NCI-H82 treated with DMSO at 0.1 percent for 48 hours (cell line): Measurements from ENCODE around the gene UGP2.
"Not testable (repeated sequence)": the region's sequence is repeated elsewhere in the genome, so short reads cannot be mapped to it uniquely, and the experiment has no call there.

Source experiments
- DNase-seq: peaks from one replicate; lab custom pipeline; 2025; ENCODE audit not compliant: unreplicated experiment; lab: John Stamatoyannopoulos, UW

Gene UGP2

DNA sequence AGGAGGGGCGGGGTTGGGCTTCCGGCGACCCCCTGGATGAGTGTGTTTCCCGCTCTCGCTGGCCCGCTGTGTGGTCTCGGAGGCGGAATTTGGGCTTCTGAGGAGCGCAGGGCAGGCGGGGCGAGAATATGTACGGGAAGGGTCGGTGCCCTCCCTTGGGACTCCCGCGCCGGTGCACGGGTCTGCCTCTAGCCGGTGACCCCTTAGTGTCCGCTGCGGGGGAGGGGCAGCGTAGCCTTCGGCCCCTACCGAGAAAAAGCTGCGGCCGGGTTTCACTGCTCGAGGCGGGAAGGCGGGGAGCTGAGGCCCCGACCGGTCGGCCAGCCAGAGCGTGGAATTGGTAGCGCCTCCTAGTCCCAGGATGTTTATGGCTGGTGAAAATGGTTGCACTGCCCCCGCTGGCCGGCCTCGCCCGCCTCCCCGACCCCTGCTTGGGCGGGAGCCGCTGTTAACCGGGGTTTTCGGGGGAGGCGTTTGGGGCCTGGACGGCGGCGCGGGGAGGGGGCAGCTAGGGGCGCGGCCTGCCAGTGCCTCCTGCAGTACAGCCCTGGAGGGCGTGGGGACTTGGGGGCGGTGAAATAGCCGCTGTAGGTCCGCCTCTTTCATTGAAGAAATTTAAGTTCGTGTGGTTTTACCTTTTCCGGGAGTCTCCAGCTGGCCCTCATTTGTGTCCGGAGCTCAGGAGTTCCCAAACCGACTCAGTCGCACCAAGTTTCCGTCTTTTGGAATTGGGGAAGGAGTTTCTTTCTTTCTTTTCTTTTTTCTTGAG, at the start of gene UGP2:
UGP2 (plus strand) TSS at position 643 of the 769 bp plus-strand sequence. CDS start 290 bp downstream, outside the sequence.
- peak; percentile 83 for DNase-seq

GRCh38 chr2:63792530-63792929, 49.2 kb upstream of the UGP2 start:
- DNase-seq = no peak

GRCh38 chr2:63796366-63796765, 45.3 kb upstream of the UGP2 start:
- DNase-seq = no peak

- DNase-seq = no peak
Observed at GRCh38 chr2:63796796-63797195, 44.9 kb upstream of the UGP2 start.

DNA sequence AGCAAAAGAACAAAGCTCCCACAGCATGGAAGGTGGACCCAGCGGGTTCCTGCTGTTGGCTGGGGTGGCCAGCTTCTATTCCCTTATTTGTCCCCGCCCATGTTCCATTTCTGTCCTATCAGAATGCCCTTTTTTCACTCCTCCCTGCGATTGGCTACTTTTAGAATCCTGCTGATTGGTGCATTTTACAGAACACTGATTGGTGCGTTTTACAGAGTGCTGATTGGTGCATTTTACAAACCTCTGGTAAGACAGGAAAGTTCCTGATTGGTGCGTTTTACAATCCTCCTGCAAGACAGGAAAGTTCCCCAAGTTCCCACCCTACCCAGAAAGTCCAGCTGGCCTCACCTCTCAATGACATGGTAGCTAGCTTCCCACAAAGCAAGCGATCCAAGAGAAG, 40.2 kb upstream of the UGP2 start:
- DNase-seq = no peak

GRCh38 chr2:63805412-63805811, 36.3 kb upstream of the UGP2 start:
- no peak for DNase-seq

- not testable (repeated sequence) for DNase-seq
Observed at GRCh38 chr2:63808036-63808435, 33.7 kb upstream of the UGP2 start.

- DNase-seq = not testable (repeated sequence)
Observed at GRCh38 chr2:63808911-63809310, 32.8 kb upstream of the UGP2 start.

- DNase-seq = no peak
Observed at GRCh38 chr2:63811063-63811462, 30.6 kb upstream of the UGP2 start.

DNA sequence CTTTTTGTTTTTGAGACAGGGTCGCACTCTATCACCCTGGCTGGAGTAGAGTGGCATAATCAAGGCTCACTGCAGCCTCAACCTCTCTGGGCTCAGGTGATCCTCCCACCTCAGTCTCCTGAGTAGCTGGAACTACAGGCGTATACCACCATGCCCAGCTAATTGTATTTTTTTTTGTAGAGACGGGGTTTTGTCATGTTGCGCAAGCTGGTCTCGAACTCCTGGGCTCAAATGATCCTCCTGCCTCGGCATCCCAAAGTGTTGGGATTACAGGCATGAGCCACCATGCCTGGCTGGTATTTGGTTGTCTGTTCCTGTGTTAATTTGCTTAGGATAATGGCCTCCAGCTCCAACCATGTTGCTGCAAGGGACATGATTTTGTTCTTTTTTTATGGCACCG, 29.8 kb upstream of the UGP2 start:
- DNase-seq = not testable (repeated sequence)

- no peak for DNase-seq
Observed at GRCh38 chr2:63814114-63814513, 27.6 kb upstream of the UGP2 start.

- DNase-seq = no peak
Observed at GRCh38 chr2:63817382-63817781, 24.3 kb upstream of the UGP2 start.

DNA sequence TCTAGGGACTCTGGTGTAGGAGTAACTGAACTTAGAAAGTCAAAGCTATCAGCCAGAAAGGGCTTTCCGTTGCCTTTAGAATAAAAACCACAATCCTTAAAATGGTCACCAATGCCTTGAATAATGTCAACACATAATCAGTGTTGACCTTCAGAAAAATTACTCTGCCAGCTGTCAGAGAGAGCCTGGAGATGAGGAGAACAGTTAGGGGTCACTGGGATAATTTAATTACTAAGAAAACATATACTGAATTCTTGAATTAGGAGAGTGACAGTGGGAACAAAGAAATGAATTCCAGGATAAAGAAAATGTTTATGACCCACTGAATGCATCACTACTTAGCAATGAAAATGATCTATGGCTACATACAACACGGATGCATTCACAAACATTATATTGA, 23.4 kb upstream of the UGP2 start:
- DNase-seq = no peak

- no peak for DNase-seq
Observed at GRCh38 chr2:63819256-63819655, 22.4 kb upstream of the UGP2 start.

GRCh38 chr2:63819765-63820717, 21.7 kb upstream of the UGP2 start:
- peak; percentile 58 for DNase-seq

GRCh38 chr2:63820969-63821368, 20.7 kb upstream of the UGP2 start:
- no peak for DNase-seq

GRCh38 chr2:63821396-63821795, 20.3 kb upstream of the UGP2 start:
- no peak for DNase-seq

- DNase-seq = no peak
Observed at GRCh38 chr2:63822478-63822877, 19.2 kb upstream of the UGP2 start.

DNA sequence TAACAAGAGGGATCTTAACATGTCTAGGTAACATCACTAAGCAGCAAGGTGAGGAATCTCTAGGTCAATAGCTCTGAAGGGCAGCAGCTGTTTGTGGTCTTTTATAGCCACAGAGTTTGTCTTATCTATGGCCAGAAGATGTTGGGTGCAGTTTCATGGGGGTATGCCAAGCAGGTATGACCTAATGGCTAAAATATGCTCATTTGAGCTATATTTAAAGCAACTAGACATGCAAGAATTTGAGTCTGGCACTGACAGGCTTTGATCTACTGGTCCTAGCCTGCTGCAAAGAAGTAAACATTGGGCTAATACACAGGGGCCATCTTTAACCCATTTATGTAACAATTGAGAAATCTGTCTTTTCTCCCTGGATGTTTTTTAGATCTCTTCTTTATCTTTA, 13.9 kb upstream of the UGP2 start:
- DNase-seq = no peak

DNA sequence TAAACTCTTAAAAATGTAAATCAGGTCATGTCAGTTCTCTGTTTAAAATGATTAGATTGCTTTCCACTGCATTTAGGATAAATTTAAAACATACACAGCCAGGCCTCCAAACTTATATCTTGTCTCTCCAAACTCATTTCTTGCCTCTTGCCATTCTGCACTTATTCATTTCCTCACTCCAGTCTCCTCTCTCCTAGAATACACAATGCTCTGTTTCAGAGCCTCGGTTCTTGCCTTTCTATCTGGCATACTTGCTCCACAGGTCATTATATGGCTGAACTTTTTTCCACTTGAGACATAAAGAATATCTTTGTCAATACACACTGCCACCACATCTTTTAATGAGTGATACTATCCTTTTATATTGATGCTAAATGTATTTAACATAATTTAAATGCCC, 10.5 kb upstream of the UGP2 start:
- no peak for DNase-seq

DNA sequence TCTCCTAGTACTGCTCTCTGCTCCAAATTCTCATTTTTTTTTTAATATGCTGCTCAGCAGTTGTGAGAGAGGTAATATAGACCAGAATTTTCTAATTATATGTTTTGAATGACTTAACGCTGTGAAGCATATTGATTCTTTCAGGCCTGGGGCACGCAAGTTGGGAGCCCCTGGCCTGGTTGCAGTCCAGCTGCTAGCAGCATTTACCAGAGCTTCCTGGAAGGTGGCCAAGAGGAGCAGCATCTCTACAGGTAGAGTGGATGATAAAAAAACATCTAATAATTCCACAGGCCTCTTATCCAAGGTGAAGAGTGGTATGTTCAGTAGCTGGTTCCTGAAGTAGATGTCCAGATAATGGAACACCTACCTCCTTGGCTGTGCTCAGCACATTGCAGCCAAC, 7.3 kb upstream of the UGP2 start:
- DNase-seq = no peak

DNA sequence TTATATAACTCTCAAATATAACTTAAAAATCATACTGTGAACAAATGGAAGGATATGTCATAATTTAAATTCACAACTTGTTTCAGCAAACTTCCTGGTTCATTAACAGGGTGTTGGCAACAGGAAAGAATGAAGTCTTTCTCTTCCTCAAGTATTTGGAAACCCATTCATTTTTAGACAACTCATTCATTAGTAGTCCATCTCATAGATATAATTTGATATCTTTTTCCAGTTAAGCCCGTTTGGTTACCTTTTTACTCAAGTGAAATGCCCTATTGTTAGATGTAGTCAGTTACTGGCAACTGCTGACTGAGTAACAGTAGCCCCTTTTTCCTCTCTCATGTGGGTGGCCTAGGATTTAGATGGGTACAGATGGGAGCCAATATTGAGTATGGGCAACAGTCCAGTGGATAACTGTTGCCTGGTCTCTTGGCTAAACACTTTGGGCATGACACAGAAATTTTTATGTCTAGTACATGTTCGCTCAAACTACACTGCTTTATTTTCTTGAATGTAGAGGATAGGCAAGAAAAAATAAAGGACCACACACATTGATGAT, 4.6 kb upstream of the UGP2 start:
- no peak for DNase-seq
